Fibroblast of lung (primary cell): ENCODE results near the gene MTX3.

Source experiments
- CTCF ChIP-seq, 2 donors: IDR thresholded peaks in 1 of 2; conservative IDR thresholded peaks in 1 of 2; 1 replicate in 1 of 2; 2 replicates in 1 of 2; pipeline ENCODE4 v1.5.1; 2011 to 2012; ENCODE audit warnings: low read length in 2 of 2, control low read depth in 1 of 2, inconsistent platforms in 1 of 2, low read depth in 1 of 2, mild to moderate bottlenecking in 1 of 2
- EZH2 ChIP-seq: IDR thresholded peaks from 2 replicates; pipeline ENCODE4 v1.5.1; 2012; ENCODE audit warnings: low read length, control low read depth, mild to moderate bottlenecking; ENCODE audit errors: missing control alignments

GRCh38 chr5:79955356-79955895, 35.6 kb downstream of the MTX3 start:
- TF ChIP-seq CTCF (conservative IDR thresholded peaks at IDR 0.05 in 1 of 2, IDR thresholded peaks at IDR 0.05 in 1 of 2; ENCODE audit: low read depth in 1 of 2, low read length in 2 of 2) (no peak), EZH2 (no peak)
